NK-92 (cell line): Measurements from ENCODE around the gene PTPRN2.

Experiments used
- DNase-seq: peaks from one replicate; lab custom pipeline; 2025; ENCODE audit not compliant: unreplicated experiment; lab: John Stamatoyannopoulos, UW

PTPRN2 gene

GRCh38 chr7:157615852-157616251, 971.8 kb downstream of the PTPRN2 start:
- DNase-seq = no peak

- DNase-seq = no peak
Observed at GRCh38 chr7:157615101-157615817, 972.4 kb downstream of the PTPRN2 start.

- no peak for DNase-seq
Observed at GRCh38 chr7:157614457-157615020, 973.1 kb downstream of the PTPRN2 start.

- no peak for DNase-seq
Observed at GRCh38 chr7:157613575-157614322, 973.9 kb downstream of the PTPRN2 start.

GRCh38 chr7:157612664-157613561, 974.7 kb downstream of the PTPRN2 start:
- DNase-seq = no peak

GRCh38 chr7:157612009-157612663, 975.5 kb downstream of the PTPRN2 start:
- no peak for DNase-seq

GRCh38 chr7:157611341-157611740, 976.3 kb downstream of the PTPRN2 start:
- no peak for DNase-seq

- DNase-seq = no peak
Observed at GRCh38 chr7:157610671-157611295, 976.8 kb downstream of the PTPRN2 start.

- no peak for DNase-seq
Observed at GRCh38 chr7:157609932-157610640, 977.5 kb downstream of the PTPRN2 start.

GRCh38 chr7:157609516-157609915, 978.1 kb downstream of the PTPRN2 start:
- no peak for DNase-seq

GRCh38 chr7:157607218-157607617, 980.4 kb downstream of the PTPRN2 start:
- no peak for DNase-seq

GRCh38 chr7:157606140-157606539, 981.5 kb downstream of the PTPRN2 start:
- no peak for DNase-seq

- no peak for DNase-seq
Observed at GRCh38 chr7:157605638-157606037, 982.0 kb downstream of the PTPRN2 start.

- DNase-seq = no peak
Observed at GRCh38 chr7:157604661-157605381, 982.8 kb downstream of the PTPRN2 start.

- DNase-seq = no peak
Observed at GRCh38 chr7:157603716-157604115, 983.9 kb downstream of the PTPRN2 start.

- DNase-seq = no peak
Observed at GRCh38 chr7:157603005-157603404, 984.6 kb downstream of the PTPRN2 start.

- DNase-seq = no peak
Observed at GRCh38 chr7:157602581-157602980, 985.0 kb downstream of the PTPRN2 start.

GRCh38 chr7:157602156-157602555, 985.5 kb downstream of the PTPRN2 start:
- no peak for DNase-seq

GRCh38 chr7:157601530-157601929, 986.1 kb downstream of the PTPRN2 start:
- DNase-seq = no peak
